ENCODE results near the gene SAFB.

SAFB gene

DNA sequence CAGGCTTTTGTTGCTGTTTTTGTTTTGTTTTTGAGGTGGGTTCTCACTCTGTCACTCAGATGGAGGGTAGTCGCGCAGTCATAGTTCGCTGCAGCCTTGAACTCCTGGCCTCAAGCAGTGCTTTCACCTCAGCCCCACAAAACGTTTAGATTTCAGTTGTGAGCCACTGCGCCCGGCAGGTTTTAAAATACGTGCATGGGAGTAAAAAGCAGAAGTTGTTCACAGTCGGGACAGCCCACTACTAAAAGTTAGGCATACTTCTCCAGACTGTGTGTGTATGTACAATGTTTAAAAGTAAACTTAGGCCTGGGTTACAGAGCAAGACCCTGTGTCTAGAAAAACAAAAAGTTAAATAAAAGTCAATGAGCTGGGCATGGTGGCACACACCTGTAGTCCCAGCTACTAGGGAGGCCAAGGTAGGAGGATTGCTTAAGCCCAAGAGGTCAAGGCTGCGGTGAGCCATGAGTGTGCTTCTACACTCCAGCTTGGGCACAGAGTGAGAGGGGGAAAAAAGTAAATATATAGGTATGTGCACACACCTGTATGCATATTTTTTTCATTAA, 6.1 kb downstream of the SAFB start:
- DNase-seq: no peak

DNA sequence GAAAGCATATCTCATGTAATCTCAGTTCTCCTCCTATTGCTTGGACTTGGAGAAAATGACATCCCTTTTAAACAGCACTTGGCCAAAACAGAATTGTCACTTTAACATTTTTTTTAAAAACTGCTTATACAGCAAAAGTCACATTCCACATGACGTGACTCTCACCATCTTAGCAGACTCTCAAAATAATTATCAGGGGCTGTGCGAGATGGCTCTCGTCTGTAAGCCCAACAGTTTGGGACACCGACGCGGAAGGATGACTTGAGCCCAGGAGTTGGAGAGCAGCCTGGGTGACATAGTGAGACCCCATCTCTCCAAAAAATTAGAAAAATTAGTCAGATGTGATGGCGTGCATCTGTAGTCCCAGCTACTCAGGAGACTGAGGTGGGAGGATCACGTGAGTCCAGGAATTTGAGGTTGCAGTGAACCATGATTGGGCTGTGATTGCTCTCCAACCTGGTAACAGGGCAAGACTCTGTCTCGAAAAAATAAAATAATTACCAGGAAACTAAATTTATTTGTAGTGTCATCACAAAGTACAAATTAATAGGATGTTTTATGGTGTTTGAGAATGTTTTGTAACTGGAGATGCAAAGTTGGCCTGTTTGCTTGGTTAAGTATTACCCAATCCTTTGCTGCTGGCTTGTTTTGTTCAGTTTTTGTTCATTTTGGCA, 8.8 kb downstream of the SAFB start:
- DNase-seq: no peak

DNA sequence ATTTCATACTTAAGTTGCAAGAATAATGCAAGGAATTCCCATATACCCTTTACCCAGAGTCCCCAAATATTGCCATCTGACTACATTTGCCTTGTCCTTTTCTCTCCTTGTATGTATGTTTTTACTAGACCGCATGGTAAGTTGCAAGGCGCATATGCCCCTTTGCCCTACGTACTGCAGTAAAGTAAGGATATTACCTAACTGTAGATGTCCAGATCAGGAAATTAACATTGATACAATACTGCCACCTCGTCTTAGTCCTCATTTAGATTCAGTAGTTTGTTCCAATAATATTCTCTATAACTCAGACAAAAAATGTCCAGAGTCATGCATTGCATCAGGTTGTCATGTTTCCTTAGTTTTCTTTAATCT, 9.3 kb downstream of the SAFB start:
- DNase-seq: no peak

DNA sequence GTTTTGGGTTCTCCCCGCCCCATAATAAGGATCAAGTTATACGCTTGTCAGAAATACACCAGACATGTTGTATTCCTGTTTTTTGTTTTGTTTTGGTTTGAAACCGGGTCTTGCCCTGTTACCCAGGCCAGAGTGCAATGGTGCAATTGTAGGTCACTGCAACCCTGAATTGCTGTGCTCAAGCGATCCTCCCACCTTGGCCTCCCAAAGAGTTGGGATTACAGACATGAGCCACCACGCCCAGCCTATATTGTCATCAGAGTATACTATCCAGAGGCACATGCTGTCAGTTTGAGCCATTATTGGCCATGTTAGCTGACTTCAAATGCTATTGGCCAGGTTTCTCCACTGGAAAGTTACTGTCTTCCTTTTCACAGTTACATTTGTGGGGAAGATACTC, 9.8 kb downstream of the SAFB start:
- no peak for DNase-seq

DNA sequence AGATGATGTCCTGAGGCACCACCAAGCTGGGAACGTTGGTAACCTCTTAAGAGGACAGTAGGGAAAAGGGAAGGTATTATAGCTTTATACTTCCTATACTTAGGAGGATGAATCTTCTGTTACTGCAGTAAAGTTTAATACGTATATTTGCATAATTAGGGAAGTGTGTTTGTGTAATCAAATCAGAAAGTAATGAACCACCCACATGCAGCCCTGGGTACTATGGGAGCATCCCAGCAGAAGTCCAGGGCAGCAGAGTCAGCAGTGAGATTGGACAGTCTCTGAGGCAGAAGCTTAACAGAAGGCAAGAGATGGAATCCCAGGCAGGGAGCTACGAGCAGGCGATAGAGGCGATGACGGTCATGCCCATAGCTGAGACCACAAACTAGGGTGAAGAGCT, 12.5 kb downstream of the SAFB start:
- DNase-seq: no peak

DNA sequence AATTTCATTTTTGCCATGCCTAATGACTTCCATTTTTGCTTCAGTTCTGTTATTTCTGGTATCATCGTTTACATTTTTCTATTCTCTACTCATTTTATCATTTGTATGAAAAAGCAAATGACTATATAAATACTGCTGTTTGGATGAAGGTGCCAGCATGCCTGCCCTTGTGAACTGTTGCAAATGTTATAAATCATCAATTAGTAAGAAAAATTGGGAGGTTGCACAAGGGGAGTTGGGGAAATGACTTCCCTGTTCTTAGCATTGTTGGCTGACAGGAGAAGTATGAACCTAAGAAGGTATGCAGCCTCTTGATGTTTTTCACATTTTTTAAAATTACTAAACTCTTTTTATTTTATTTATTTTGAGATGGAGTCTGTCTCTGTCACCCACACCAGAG, 15.1 kb downstream of the SAFB start:
- DNase-seq: no peak

DNA sequence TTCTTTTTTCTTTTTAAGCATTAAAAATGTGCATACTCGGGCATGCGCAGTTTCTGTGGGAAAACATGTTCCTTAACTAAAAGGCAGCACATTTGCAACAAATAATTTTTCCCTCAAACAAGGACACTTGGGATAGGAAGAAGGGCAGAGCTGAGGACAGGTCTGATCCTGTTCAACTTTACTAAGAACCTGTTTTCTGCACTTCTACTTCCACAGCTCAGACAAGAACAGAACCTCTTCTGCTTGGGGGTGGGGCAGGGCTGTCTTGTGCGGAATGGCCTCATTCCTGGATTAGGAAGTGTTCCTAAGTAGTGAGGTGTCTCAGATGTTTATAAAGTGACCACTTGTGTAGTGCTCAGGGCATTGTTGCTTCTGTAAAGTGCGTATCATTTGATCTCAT, 18.3 kb downstream of the SAFB start:
- DNase-seq: no peak

DNA sequence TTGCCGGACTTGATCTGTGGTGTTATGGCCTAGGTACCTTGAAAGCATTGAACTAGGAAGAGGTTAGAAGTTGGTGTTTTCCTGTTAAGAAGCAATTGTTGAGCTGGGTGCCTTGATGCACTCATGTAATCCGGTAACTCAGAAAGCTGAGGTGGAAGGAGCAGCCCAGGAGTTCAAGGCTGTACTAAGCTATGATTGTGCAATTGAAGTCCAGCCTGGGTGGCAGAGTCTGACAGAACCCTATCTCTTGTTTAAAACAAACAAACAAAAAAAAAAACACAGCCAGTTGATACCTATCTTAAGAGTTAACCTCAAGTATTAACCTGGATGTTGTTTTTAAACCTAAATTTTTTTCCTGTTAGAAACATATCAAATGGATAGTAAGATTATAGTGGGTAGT, 19.3 kb downstream of the SAFB start:
- no peak for DNase-seq

DNA sequence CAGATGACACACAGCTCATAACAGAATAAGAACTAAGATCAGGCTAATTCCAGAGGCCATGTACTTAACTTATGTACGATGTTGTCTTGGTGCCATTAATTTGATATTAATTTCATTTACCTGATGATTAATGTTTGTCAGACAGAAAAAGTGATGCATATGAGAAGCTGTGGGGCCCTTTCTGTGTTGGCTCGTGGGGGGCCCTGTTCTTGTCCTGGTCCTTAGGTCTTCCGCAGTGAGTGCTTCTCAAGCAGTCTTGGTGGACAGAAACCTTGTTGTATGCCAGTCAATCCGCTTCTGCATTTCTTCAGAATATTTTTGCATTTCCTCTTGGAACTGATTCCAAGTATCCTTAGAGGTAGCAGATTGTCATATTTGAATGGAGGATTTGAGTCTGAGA, 20.2 kb downstream of the SAFB start:
- DNase-seq: no peak

DNA sequence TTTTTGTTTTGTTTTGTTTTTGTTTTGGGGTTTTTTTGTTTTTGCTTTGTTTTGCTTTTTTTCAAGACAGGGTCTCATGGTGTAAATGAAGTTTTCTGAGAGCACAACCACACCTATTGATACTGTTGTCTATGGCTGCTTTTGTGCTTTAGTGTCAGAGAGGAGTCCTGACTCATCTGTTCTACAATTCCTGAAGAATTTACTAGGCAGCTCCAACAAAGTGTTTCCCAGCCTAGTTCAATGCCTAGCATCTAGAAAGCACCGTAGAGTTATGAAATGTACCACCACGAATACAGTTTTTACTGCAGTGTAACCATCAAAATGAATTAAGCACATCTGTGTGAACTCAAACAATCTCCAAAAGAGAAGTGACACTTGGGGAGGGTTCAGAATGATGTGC, 21.2 kb downstream of the SAFB start:
- no peak for DNase-seq

DNA sequence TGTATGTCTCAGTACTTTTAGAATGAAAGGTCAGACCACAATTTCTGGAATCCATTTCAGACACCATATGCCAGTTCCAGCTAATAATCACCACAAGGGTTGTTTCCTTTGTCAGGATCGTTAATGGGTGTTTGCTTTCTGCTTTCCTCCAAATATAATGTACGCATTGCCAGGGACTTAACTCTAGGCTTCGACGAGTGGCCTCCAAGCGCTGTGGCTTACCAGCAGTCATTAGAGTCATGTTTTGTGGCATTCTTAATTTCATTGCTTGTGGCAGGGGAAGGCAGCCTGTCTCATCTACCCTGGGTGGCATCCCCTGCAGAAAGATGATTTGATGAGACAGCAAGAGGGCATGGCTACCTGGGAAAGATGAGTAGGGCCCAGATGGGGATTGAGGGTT, 22.5 kb downstream of the SAFB start:
- no peak for DNase-seq

DNA sequence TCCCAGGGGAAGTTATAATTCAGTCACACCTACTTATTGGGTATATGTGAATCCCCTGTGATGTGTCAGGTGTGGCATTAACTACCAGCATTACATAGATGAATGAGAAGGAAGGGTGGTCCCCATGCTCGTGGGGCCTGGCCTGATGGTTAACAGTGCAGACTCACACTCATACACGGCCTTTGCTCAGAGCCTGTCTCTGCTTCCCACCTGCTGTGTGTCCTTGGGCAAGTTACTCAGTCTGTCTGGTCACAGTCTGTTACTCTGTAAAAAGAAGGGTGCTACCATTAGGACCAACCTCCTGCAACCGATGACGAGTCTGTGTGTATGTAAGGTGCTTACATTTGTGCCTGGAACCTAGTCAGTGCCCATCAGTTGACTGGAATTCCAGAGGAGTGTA, 23.8 kb downstream of the SAFB start:
- no peak for DNase-seq

DNA sequence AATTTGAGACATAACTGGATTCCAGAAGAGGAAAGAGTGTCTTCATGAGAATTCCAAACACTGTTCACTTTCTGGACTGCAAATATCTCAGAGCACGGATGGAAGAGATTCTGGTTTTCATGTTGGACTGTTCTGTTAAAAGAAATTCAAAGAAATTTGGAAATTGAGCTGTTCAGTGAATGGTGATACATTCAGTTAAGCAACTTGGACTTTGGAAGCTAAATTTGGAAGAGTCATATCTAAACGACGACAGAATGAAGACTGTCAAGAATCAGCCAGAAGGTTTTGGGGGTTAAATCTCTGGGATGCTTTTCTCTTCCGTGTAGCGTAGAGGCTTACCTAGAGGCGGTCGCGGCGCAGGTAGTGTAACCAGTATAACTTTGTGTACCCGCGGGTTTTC, 25.6 kb downstream of the SAFB start:
- DNase-seq: no peak

DNA sequence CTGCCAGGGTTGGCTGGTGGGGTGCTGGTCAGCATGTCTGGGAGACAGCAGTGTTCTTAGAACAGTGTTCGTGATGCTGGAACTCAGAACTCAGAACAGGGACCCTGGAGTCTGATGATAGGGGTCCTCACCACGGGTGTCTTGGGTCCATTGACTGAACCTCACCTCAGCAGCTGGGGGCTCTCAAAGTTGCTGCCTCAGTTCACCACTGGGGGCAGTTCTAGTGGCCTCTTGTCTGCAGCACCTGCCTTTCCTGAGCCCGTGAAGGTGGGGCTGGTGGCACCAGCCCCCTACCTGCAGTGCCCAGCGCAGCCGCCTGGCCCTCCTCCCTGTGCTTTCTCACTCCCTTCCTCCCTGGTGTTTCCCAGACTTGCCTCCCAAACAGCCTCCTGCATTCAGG, 28.5 kb downstream of the SAFB start:
- no peak for DNase-seq

DNA sequence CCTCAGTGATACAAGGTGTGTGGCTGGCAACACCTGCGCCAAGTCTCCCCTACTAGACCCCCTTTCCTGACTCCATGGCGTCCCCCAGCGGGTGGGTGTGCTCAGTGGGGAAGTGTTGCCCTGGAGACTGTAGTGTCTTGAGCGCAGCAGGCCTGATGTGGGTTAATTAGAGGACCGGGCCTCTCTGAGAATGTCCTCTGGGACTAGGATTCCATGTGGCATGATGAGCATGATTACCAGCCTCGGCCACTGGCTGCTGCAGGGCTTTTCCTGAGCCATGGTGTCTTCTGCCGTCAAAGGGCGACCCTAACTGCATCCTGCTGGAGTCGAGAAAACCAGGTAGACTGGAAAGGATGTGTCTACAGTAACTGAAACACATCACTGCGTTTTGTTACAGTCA, 29.4 kb downstream of the SAFB start:
- no peak for DNase-seq

DNA sequence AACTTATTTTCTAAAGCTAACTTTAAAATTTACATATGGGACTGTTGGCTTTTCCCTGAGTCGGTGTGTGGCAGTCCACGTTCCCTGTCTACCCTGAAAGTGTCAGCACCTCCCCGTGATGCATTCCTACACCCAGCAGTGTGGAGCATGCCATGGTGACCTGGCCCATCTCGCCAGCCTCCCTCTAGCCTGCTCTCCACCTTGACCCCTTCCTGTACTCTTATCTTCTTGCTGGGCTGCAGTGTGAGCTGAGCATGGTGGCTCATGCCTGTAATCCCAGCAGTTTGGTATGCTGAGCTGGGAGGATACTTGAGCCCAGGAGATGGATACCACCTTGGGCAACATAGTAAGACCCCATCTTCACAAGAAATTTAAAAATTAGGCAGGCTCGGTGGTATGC, 32.0 kb downstream of the SAFB start:
- DNase-seq: no peak

DNA sequence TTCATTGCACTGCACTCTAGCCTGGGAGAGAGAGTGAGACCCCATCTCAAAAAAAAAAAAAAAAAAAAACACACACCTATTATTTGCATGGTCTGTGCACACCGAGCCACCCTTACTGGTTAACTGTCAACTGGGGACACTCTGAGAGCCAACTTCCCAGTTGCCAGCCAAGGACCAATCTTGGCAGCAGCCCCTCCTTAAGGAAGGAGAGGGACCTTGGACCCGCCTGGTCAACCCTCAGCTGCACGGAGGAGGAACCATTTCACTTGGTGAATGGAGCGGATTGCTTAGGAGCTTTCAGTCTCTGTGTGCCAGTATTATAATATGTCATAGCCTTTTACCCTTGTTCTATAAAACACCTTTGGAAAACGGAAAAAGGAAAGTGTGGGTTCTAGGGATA, 32.5 kb downstream of the SAFB start:
- no peak for DNase-seq

DNA sequence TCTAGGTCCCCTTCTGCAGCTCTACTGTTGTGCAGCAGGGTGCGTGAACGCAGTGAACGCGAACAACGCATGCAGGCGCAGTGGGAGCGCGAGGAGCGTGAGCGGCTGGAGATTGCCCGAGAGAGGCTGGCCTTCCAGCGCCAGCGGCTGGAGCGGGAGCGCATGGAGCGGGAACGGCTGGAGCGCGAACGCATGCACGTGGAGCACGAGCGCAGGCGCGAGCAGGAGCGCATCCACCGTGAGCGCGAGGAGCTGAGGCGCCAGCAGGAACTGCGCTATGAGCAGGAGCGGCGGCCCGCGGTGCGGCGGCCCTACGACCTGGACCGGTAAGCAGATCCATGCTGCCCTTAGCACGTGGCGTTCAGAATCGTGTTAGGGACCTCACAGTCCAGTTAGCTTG, 38.6 kb downstream of the SAFB start:
- no peak for DNase-seq

DNA sequence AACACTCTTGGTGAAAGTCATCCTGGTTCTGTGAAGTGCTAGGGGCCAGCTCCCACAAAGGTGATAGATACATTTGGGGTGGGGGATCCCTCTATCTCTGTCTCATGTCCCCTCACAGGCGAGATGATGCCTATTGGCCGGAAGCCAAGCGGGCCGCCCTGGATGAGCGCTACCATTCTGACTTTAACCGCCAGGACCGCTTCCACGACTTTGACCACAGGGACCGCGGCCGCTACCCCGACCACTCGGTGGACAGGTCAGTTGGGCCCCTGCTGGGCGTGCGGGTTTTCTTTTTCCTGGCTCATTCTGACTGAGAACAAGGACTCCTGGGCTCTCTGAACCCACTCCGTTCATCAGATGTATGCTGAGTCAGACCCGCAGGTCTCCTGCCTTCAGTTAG, 41.0 kb downstream of the SAFB start:
- no peak for DNase-seq

DNA sequence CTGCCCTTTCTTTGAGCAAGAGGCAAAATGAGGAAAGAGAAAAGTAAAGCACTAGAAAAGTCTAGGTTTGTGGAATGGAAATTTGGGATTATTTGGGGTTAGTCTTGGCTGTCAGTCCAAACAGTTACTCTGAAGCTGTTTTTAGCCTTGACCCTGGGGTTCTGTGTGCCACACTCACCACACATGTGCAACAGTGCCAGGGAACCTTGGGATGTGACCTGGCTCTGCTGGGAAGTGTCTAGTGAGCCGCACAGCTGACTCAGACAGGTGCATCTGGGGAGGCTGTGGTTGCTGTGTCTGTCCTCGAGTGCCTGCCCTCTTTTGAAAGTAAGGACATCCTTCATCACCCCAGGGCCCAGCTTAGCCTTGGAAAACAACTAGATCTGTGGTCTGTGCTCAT, 41.6 kb downstream of the SAFB start:
- no peak for DNase-seq

DNA sequence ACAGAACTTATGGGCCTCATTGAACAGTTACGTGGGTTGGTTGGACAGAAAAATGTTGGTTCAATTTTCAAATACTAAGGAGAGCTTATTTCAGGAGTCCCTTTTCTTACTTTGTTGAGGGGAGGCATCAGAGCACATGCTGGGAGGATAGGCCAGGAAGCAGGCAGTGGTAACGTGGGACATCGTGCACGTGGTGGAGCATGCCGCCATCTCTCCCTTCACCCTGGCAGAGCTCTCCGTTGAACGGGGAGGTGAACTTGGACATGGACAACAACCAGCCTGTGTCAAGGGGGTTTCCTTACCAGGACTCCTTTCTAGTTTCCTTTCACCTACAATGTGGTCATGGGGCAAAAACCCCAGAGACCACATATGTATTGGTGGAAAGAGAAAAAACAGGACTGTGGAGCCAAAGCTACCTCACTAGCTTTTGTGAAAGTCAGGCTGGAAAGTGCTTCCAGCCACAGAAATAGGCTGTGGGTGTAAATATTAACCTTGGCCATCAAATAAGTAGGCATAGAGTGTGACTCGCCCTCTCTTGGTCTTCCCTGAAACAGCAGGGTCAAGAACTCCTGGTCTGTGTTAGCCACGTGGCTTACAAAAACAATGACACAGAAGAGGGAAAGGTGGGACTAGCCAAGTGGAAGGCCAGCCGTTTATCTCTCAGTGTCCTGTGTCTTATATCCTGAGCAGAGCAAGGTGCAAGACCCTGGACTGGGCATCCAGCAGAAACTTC, 43.1 kb downstream of the SAFB start:
- no peak for DNase-seq

DNA sequence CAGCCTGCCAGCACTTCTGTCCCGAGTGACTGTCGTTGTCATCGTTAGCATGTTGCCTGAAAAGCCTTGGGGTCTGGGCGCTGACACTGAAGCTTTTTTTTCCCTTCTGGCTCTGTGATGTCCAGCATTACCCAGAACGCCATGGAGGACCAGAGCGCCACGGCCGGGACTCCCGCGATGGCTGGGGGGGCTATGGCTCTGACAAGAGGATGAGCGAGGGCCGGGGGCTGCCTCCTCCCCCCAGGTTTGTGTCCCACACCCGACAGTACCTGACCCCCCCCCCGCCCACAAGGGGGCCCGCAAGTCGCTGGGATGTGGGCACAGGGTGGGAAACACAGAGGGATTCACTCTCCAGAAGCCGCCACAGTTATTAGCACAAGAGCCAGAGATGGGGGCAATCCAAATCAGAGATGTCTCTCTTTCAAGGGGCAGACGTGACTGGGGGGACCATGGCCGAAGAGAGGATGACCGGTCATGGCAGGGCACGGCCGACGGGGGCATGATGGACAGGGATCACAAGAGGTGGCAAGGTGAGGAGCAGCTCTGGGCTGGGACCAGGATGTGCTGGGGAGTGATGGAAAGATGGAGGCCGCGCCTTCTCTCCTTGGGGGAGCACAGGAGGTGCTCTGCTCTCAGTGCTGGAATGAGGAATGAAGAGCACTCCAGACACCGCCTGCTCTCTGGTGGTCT, 44.2 kb downstream of the SAFB start:
- DNase-seq: no peak

DNA sequence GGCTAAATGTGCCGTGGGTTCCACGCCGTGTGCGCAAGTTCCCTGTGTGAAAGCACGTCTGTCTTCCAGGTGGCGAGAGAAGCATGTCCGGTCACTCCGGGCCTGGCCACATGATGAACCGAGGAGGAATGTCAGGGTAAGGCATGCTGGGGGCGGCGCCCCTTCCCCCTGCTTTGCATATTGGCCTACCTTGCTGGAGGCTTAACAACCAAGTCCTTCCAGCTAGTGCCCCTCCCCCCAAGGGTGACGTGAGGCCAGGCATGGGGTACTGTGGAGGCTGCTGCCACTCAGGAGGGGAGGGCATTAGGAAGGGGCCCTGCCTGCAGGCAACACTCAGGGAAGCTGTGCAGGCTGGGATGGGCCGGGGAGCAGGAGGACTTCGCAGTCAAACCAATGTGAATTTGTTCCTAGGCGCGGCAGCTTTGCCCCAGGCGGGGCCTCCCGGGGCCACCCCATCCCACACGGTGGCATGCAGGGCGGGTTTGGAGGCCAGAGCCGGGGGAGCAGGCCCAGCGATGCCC, 44.9 kb downstream of the SAFB start:
- no peak for DNase-seq

DNA sequence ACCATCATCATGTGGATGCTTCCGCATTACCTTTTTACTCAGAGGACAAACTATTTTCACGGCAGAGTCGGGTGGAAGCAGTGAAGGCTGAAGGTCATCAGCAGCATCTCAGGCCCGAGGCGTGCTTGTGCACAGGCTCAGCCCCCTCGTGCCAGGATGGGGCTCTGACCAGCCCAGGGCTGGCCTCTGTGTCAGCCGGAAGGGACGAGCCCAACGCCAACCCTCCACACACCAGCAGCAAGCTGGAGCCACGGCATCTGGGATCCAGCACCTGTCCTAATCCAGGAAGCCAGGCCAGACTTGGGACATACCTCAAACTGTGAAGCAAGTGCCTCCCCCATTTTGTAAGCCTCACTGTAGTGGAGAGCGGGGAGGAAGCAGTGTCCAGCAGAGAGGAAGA, 46.3 kb downstream of the SAFB start:
- no peak for DNase-seq
